Gastroesophageal sphincter (tissue), 3 donors: ENCODE measurements around the gene ISYNA1.

ENCODE experiments used
- POLR2A ChIP-seq, 2 donors: fragments of 450-650 bp; IDR thresholded peaks; one replicate each; pipeline ENCODE4 v1.6.1; 2017; ENCODE audit warnings: antibody characterized with exemption in 2 of 2, mild to moderate bottlenecking in 2 of 2, moderate library complexity in 1 of 2
- TF ChIP-seq, protein P1 (sequence below), 4 experiments: fragments of 200-600 bp in 2 of 4; fragments of 450-650 bp in 2 of 4; sonication (generic) in 1 of 4; IDR thresholded peaks; one replicate each; pipeline ENCODE4 v1.5.1; 2017 to 2019; ENCODE audit warnings: antibody characterized with exemption in 4 of 4, mild to moderate bottlenecking in 2 of 4, moderate library complexity in 2 of 4

DNA sequence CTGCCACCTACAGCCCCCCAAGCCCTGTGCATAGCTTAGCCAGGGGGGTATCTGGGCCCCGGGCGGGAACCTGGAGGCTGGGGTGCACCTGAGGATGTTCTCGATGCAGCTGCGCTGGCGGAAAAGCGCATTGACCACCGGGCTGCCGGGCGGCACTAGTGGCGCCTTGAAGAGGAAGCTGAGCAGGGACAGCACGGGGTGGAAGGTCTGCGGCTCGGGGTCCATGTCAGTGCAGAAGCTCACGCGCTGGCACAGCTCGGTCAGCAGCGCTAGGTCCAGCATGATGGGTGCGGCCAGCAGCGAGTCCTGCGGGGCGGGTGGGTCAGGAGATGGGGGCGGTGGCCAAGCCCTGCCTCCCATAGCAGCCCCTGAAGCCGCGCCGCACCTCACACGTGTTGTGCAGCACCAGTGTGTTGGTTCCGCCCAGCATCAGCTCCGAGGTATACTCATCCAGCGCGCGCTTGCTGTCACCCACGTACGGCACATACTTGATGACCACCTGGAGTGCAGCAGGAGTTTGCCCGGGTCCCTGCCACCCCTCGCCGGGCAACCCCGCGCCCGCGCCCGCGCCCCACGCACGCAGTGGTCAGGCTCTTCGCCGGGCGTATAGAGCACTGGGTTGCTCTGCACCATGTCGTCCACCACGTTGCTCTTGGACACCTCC is 2.6 kb downstream of the ISYNA1 start:
- TF ChIP-seq POLR2A (IDR thresholded peaks at IDR 0.05): no peak
- TF ChIP-seq, protein P1, sequence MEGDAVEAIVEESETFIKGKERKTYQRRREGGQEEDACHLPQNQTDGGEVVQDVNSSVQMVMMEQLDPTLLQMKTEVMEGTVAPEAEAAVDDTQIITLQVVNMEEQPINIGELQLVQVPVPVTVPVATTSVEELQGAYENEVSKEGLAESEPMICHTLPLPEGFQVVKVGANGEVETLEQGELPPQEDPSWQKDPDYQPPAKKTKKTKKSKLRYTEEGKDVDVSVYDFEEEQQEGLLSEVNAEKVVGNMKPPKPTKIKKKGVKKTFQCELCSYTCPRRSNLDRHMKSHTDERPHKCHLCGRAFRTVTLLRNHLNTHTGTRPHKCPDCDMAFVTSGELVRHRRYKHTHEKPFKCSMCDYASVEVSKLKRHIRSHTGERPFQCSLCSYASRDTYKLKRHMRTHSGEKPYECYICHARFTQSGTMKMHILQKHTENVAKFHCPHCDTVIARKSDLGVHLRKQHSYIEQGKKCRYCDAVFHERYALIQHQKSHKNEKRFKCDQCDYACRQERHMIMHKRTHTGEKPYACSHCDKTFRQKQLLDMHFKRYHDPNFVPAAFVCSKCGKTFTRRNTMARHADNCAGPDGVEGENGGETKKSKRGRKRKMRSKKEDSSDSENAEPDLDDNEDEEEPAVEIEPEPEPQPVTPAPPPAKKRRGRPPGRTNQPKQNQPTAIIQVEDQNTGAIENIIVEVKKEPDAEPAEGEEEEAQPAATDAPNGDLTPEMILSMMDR (IDR thresholded peaks at IDR 0.05): no peak
